Epithelial cell of esophagus (primary cell): Measurements from ENCODE around the gene SCD.

ENCODE experiments used
- DNase-seq: peaks from one replicate; pipeline ENCODE4 v3.0.0; 2010; ENCODE audit warnings: low read depth
- H3K4me3 ChIP-seq: 2 replicates; pipeline ENCODE4 v1.5.1; 2011; ENCODE audit warnings: mild to moderate bottlenecking, low read length, control low read depth
- TF ChIP-seq, protein P1 (sequence below): IDR thresholded peaks from 2 replicates; pipeline ENCODE4 v1.5.1; 2011; ENCODE audit warnings: low read depth, mild to moderate bottlenecking, low read length, control low read depth, inconsistent platforms; ENCODE audit not compliant: insufficient read depth; ENCODE audit errors: missing control alignments

The SCD gene

DNA sequence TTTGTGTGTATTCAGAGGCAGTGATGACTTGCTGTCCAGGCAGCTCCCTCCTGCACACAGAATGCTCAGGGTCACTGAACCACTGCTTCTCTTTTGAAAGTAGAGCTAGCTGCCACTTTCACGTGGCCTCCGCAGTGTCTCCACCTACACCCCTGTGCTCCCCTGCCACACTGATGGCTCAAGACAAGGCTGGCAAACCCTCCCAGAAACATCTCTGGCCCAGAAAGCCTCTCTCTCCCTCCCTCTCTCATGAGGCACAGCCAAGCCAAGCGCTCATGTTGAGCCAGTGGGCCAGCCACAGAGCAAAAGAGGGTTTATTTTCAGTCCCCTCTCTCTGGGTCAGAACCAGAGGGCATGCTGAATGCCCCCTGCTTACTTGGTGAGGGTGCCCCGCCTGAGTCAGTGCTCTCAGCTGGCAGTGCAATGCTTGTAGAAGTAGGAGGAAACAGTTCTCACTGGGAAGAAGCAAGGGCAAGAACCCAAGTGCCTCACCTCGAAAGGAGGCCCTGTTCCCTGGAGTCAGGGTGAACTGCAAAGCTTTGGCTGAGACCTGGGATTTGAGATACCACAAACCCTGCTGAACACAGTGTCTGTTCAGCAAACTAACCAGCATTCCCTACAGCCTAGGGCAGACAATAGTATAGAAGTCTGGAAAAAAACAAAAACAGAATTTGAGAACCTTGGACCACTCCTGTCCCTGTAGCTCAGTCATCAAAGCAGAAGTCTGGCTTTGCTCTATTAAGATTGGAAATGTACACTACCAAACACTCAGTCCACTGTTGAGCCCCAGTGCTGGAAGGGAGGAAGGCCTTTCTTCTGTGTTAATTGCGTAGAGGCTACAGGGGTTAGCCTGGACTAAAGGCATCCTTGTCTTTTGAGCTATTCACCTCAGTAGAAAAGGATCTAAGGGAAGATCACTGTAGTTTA is 15.8 kb downstream of the SCD start:
- H3K4me3 ChIP-seq = no peak overlapping the region
- TF ChIP-seq, protein P1, sequence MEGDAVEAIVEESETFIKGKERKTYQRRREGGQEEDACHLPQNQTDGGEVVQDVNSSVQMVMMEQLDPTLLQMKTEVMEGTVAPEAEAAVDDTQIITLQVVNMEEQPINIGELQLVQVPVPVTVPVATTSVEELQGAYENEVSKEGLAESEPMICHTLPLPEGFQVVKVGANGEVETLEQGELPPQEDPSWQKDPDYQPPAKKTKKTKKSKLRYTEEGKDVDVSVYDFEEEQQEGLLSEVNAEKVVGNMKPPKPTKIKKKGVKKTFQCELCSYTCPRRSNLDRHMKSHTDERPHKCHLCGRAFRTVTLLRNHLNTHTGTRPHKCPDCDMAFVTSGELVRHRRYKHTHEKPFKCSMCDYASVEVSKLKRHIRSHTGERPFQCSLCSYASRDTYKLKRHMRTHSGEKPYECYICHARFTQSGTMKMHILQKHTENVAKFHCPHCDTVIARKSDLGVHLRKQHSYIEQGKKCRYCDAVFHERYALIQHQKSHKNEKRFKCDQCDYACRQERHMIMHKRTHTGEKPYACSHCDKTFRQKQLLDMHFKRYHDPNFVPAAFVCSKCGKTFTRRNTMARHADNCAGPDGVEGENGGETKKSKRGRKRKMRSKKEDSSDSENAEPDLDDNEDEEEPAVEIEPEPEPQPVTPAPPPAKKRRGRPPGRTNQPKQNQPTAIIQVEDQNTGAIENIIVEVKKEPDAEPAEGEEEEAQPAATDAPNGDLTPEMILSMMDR = no peak
- no peak for DNase-seq

DNA sequence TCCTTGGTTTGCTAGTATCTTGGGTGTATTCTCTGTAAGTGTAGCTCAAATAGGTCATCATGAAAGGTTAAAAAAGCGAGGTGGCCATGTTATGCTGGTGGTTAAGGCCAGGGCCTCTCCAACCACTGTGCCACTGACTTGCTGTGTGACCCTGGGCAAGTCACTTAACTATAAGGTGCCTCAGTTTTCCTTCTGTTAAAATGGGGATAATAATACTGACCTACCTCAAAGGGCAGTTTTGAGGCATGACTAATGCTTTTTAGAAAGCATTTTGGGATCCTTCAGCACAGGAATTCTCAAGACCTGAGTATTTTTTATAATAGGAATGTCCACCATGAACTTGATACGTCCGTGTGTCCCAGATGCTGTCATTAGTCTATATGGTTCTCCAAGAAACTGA is 17.1 kb downstream of the SCD start:
- TF ChIP-seq, protein P1 = no peak
- DNase-seq = no peak
- no peak overlapping the region for H3K4me3 ChIP-seq

DNA sequence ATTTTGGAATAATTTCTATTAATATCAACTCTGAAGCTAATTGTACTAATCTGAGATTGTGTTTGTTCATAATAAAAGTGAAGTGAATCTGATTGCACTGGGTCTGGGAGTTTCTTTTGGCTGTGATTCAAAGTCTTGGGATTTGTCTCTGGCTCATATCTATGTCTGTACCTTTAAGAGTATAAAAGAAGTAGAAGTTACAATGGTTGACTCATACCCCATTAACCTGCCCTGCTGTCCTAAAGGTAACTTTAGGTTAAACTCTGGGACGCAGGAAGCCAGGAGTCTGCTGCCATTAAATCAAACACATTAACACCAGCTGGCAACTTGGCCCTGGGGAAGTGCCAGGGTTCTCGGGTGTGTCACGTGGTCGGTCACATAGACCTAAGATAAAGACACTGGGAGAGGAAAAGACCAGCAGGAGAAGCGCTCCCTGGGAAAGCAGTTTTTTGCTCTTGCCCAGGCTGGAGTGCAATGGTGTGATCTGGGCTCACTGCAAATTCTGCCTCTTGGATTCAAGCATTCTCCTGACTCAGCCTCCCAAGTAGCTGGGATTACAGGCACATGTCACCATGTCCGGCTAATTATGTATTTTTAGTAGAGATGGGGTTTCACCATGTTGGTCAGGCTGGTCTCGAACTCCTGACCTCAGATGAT is 17.8 kb downstream of the SCD start:
- TF ChIP-seq, protein P1 = no peak
- no peak overlapping the region for H3K4me3 ChIP-seq
- peak; percentile 89 for DNase-seq

DNA sequence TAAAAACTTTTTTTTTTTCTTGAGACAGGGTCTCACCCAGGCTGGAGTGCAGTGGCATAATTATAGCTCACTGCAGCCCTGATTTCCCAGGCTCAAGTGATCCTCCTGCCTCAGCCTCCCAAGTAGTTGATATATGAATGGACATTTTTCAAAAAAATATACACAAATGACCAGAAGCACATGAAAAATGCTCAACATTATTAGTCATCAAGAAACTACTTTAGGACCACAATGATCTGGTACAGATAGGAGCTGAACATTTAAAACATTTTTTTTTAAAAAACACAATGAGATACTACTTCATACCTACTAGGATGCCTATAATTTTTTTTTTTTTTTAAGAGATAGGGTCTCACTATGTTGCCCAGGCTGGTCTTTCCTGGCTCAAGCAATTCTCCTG is 21.7 kb downstream of the SCD start:
- no peak for DNase-seq
- no peak overlapping the region for H3K4me3 ChIP-seq
- TF ChIP-seq, protein P1 = no peak

DNA sequence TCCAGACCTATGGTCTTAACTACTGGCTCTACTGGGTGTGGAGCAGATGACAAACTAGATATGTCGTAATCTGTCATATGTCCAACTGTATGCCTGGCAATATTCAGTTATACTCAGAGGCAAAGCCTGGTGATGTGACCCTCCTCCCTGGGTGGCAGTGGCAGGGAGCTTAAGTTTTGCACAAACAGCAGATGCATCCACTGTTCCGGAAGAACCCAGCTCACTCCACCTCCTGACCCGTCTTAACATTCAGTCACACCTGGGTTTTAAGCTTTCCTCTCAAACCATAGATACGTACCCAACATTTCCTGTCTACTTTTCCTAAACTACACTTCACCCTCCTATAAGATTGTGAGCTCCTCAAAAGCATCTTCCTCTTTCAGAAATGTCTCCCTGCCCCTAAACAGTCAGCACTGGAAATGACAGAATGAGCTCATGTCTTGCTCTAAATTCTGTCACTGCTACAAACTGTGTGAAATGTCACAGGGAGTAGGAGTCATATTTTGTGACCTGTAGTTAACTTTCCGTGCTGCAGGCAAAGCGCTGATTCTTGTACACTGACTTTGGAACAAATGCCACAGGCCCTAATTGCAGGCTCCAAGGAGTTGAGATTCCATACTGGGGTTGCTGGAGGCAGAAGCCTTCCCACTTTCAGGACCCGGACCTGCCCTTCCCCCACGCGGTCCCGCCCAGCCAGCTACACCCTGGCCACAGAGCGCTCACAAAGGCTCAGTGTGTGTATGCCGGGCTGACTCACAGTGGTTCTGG is 23.9 kb downstream of the SCD start:
- DNase-seq = peak; percentile 84
- no peak overlapping the region for H3K4me3 ChIP-seq
- TF ChIP-seq, protein P1 = no peak

DNA sequence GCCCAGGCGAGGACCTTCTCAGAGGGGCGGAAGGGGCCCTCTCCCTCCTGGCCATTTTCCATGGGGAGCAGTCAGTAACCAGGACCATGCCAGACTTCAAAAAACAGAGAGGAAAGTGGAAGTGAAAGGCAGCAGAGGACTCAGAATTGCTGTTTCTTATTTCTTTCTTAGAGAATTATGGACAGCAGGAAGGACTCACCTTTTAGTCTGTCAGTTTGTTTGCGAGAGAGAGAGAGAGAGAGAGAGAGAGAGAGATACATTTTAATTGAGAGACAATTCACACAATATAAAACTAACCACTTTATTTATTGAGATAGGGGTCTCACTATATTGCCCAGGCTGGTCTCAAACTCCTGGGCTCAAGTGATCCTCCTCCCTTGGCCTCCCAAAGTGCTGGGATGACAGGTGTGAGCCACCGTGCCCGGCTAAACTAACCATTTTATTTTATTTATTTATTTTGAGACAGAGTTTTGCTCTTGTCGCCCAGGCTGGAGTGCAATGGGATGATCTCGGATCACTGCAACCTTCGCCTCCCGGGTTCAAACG is 24.5 kb downstream of the SCD start:
- H3K4me3 ChIP-seq = no peak overlapping the region
- TF ChIP-seq, protein P1 = no peak

More for the DNA sequence above, 24.5 kb downstream of the SCD start:
- DNase-seq = no peak
